ENCODE results near the gene ITGA3.

The ITGA3 gene

DNA sequence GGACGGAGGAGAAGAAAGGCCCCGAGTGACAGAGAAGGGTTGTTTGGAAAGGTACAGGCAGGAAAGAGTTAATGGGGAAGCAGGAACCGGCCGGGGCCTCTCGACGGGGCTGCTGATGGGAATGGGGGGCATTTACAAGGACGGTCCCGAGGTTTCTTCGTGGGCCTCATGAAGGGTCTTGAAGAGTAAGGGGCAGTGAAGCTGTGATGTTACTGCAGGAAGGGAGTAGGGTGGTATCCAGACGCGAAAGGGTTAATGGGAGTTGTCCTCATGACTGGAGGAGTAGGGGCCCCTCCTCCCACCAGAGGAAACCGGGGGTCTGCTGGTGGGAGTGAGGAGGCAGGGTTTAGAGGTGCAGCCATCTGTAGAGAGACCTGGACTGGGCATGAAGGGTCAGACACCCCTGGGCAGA, 39.7 kb downstream of the ITGA3 start:
- peak overlapping the region; percentile 81 for H3K27ac ChIP-seq
- no peak for TF ChIP-seq ZFX (IDR thresholded peaks at IDR 0.05; ENCODE audit: borderline replicate concordance)
- TF ChIP-seq, protein P1, sequence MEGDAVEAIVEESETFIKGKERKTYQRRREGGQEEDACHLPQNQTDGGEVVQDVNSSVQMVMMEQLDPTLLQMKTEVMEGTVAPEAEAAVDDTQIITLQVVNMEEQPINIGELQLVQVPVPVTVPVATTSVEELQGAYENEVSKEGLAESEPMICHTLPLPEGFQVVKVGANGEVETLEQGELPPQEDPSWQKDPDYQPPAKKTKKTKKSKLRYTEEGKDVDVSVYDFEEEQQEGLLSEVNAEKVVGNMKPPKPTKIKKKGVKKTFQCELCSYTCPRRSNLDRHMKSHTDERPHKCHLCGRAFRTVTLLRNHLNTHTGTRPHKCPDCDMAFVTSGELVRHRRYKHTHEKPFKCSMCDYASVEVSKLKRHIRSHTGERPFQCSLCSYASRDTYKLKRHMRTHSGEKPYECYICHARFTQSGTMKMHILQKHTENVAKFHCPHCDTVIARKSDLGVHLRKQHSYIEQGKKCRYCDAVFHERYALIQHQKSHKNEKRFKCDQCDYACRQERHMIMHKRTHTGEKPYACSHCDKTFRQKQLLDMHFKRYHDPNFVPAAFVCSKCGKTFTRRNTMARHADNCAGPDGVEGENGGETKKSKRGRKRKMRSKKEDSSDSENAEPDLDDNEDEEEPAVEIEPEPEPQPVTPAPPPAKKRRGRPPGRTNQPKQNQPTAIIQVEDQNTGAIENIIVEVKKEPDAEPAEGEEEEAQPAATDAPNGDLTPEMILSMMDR (IDR thresholded peaks at IDR 0.05): no peak

DNA sequence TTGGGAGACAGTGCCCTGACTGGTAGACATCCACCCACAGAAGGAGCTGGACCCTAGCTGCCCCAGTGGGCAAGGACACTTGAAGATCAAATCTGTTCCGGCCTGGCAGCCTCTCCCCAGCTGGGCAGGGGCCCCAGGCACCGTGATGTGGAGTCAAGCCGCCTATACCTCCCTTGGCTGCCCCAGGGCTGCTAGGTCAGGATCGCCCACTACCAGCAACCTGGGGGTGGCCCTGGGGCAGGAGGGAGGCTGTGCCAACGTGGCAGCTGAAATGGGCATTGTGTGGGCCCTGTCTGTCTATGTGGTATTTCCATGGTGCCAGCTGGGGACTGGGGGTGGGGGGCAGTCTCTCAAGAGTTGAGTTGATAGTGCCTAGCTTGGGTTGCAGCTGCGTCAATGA, 40.2 kb downstream of the ITGA3 start:
- 0 out of 2 replicates have a peak overlapping the region, but pooled peaks have one; percentile 81 for H3K27ac ChIP-seq
- TF ChIP-seq, protein P1 (IDR thresholded peaks at IDR 0.05): no peak
- TF ChIP-seq ZFX (IDR thresholded peaks at IDR 0.05; ENCODE audit: borderline replicate concordance): no peak

DNA sequence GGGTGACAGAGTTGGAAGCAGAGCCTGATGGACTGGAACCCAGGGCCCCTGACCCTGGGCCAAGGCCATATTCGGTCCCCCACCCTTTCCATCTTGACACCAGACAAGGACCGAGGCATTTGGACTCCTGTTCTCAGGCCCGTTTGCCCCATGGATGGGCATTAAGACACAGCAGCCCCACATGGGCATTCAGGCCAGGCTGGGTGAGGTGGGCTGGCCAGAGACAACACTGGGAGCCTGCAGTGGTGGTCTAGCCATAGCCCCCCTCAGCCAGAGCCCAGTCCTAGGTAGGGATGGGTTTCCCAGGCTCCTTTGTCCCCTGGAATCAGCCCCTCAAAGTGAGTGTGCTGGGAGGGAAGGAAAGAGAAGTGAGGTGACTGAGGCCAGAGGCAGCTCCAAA, 40.8 kb downstream of the ITGA3 start:
- no peak for TF ChIP-seq ZFX (IDR thresholded peaks at IDR 0.05; ENCODE audit: borderline replicate concordance)
- TF ChIP-seq, protein P1 (IDR thresholded peaks at IDR 0.05): no peak
- H3K27ac ChIP-seq: no peak overlapping the region

DNA sequence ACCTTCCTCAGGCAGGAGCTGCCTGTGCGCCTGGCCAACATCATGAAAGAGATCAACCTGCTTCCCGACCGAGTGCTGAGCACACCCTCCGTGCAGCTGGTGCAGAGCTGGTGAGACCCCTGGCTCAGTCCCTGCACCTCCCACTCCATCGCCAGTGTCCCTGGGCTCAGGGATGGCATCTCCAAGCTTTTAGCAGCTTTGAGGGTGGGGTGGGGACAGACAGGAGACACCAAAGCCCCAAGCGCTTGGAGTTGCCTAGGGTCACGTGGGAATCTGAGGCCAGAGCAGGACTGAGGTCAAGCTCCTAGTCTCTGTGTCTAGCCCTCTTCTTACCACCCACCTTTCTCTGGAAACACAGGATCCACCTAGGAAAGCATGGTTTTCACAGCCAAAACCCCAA, 41.5 kb downstream of the ITGA3 start:
- H3K27ac ChIP-seq: no peak overlapping the region
- TF ChIP-seq, protein P1 (IDR thresholded peaks at IDR 0.05): no peak
- no peak for TF ChIP-seq ZFX (IDR thresholded peaks at IDR 0.05; ENCODE audit: borderline replicate concordance)

DNA sequence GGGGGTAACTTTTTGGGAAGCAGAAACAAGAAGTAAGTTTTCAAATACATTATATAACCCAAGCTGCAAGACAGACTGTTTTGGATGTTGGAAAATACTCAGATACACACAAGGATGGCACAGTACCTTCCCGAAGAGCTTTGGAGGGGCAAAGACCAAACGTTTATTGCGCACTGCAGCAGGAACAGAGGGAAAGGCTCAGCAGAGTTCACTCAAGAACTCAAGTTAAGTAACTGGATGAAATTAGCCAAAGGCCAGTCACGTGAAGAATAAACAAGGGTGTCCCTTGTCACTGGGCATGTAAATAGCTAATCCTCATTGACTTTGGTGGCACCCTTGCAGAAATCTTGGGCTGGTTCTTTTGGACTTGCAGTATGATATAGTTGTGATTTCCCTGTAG, 42.0 kb downstream of the ITGA3 start:
- TF ChIP-seq, protein P1 (IDR thresholded peaks at IDR 0.05): no peak
- H3K27ac ChIP-seq: no peak overlapping the region

DNA sequence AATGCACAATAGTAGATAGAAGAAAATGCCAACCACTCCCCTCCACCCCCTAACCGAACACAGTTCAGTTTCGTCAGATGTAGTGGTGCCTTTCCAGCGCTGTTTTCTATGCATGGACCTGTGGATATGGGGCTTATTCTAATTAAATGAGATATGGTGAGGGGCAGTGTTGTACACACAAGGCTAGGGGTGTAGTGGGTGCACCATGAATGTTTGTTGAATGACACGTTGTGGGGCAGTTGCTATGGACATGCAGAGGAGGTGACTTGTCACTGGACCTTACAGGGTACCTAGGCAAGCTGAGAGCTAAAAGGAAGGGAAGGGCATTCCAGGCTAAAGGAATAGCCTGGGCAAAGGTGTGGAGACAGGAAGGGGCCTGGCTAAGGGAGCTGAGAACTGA, 42.7 kb downstream of the ITGA3 start:
- H3K27ac ChIP-seq: no peak overlapping the region
- no peak for TF ChIP-seq ZFX (IDR thresholded peaks at IDR 0.05; ENCODE audit: borderline replicate concordance)

DNA sequence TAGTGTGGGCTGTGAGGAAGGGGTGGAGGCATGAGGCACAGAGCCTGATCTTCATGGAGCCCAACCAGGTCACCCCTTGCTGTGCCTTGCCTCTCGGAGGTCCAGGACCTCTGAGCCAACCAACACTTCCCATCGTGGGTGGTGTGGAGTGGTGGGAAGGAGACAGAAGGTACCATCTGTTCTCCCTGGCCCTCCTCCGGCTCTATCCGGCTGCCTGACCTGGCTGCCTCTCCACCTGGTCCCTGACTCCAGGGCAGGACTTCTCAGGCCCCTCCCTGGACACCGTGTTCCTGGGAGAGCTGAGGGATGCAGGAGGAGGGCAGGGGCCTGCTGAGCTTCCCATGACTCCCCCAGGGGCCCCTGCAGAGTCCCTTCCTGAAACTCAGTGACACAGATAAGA, 43.1 kb downstream of the ITGA3 start:
- TF ChIP-seq ZFX (IDR thresholded peaks at IDR 0.05; ENCODE audit: borderline replicate concordance): no peak
- TF ChIP-seq, protein P1 (IDR thresholded peaks at IDR 0.05): no peak
- H3K27ac ChIP-seq: no peak overlapping the region

DNA sequence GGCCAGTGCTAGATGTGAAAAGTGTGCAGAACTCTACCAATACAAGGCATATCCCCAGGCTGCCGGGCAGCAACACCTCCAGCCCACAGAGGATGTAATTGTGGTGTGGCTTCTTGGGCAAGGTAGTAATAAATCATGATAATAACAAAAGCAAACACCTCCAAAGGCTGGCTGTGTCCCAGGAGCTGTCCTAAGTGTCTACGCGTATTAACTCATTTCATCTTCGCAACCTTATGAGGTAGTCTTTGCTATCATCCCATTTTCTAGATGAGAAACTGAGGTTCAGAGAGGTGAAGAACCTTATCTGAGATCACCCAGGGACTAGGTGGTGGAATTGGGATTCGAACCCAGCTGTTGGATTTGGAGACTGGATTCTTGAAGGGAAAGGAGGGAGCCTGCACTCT, 44.6 kb downstream of the ITGA3 start:
- TF ChIP-seq ZFX (IDR thresholded peaks at IDR 0.05; ENCODE audit: borderline replicate concordance): no peak
- TF ChIP-seq, protein P1 (IDR thresholded peaks at IDR 0.05): no peak

More for the DNA sequence above, 44.6 kb downstream of the ITGA3 start:
- no peak overlapping the region for H3K27ac ChIP-seq
